ENCODE measurements around the gene ZNF764. TPM values are rescaled to one million over a fixed set of nuclear protein-coding genes. Genes with fewer than 3 reads are reported as not detected.
"Not testable (repeated sequence)": the region's sequence is repeated elsewhere in the genome, so short reads cannot be mapped to it uniquely, and the experiment has no call there.

The ZNF764 gene
- total RNA-seq, 4 donors from 2014 or later: 9.3 to 15.4 (median 11.8) TPM

- Histone ChIP-seq H3K27ac (no peak overlapping the region), H3K36me3 (no peaks in the 10 kb centered on the region), H3K9me3 (no peaks in the 10 kb centered on the region), H3K4me3 (replicated peaks in 1 of 3) (no peak overlapping the region), H3K27me3 (no peaks in the 10 kb centered on the region), H3K4me1 (peaks cover 8 to 11% of the 10 kb centered on the region in 2 donors)
- WGBS, 2 donors: 79 to 84% methylated on average over 8 of the region's 8 CpGs
- no peak for DNase-seq
- intact Hi-C loops (cut with DNase I): loop anchor here (5.0 to 10.0 kb wide), 2 partner anchors 33 to 96 kb away; partner anchors contain the start of gene ZNF688
- TF ChIP-seq CTCF (IDR thresholded peaks at IDR 0.05): no peak
- no peak for TF ChIP-seq POLR2A (IDR thresholded peaks at IDR 0.05)
Observed at GRCh38 chr16:30539000-30539964, 18.9 kb downstream of the ZNF764 start.

GRCh38 chr16:30536391-30537024 is 21.7 kb downstream of the ZNF764 start:
- H3K9me3 ChIP-seq; H3K4me3 ChIP-seq (replicated peaks in 1 of 3); H3K27ac ChIP-seq; DNase-seq; H3K27me3 ChIP-seq: not testable (repeated sequence)
- Histone ChIP-seq H3K36me3 (peaks cover 8 to 10% of the 10 kb centered on the region in 2 donors), H3K4me1 (peaks cover 16 to 17% of the 10 kb centered on the region in 2 donors)
- intact Hi-C loops (cut with DNase I): loop anchor here (5.0 to 10.0 kb wide), 2 partner anchors 36 to 98 kb away; partner anchors contain the start of gene ZNF688
- 91 to 92% methylated on average over 13 of the region's 13 CpGs for WGBS, 2 donors

- Histone ChIP-seq H3K27me3 (no peaks in the 10 kb centered on the region), H3K36me3 (peaks cover 8 to 17% of the 10 kb centered on the region in 2 donors), H3K4me3 (replicated peaks in 1 of 3) (peak overlapping the region in 2 of 3 donors; percentile 59 to 73), H3K9me3 (no peaks in the 10 kb centered on the region), H3K4me1 (peaks cover 16 to 17% of the 10 kb centered on the region in 2 donors), H3K27ac (peak overlapping the region; percentile 36 to 92 (median 82))
- 28 to 30% methylated on average over 12 of the region's 12 CpGs for WGBS, 2 donors
- peak; percentile 75 to 78 for DNase-seq
- intact Hi-C loops (cut with DNase I): loop anchor here (5.0 to 10.0 kb wide), 2 partner anchors 37 to 99 kb away; partner anchors contain the start of gene ZNF688
- TF ChIP-seq POLR2A (IDR thresholded peaks at IDR 0.05) (no peak), CTCF (IDR thresholded peaks at IDR 0.05) (peak in 5 of 6 experiments; percentile 27 to 71 (median 52))
Observed at GRCh38 chr16:30535777-30536190, 22.4 kb downstream of the ZNF764 start.

GRCh38 chr16:30535106-30535776 is 22.9 kb downstream of the ZNF764 start:
- Histone ChIP-seq H3K27ac (peak overlapping the region; percentile 77 to 92 (median 82)), H3K9me3 (no peaks in the 10 kb centered on the region), H3K4me1 (peaks cover 16 to 17% of the 10 kb centered on the region in 2 donors), H3K4me3 (replicated peaks in 1 of 3) (peak overlapping the region in 2 of 3 donors; percentile 59 to 73), H3K27me3 (no peaks in the 10 kb centered on the region), H3K36me3 (peaks cover 8 to 17% of the 10 kb centered on the region in 2 donors)
- no peak for DNase-seq
- intact Hi-C loops (cut with DNase I): loop anchor here (5.0 to 10.0 kb wide), 2 partner anchors 37 to 100 kb away; partner anchors contain the start of gene ZNF688
- WGBS, 2 donors: 4% methylated on average over 18 of the region's 18 CpGs
- no peak for TF ChIP-seq POLR2A (IDR thresholded peaks at IDR 0.05)
- TF ChIP-seq CTCF (IDR thresholded peaks at IDR 0.05): no peak

Data from thyroid gland (tissue), 4 donors.